Measurements from ENCODE around the gene EIF4G3. TPM values are rescaled to one million over a fixed set of nuclear protein-coding genes. Genes with fewer than 3 reads are reported as not detected.

Gene EIF4G3
- total and polyA plus RNA-seq, 2 of the 8 experiments (the other 6 are each of a cell fraction or from before 2014, with no cell fraction given): 47.5 to 66.6 TPM

- TF ChIP-seq MAFK (IDR thresholded peaks at IDR 0.05; ENCODE audit: low read depth, low read length) (no peak), ZNF274 (IDR thresholded peaks at IDR 0.05; ENCODE audit: borderline replicate concordance, extremely low read depth, low read length) (no peak), USF2 (IDR thresholded peaks at IDR 0.05; ENCODE audit: low read length) (no peak)
Measured at GRCh38 chr1:21037091-21037490, 139.6 kb downstream of the EIF4G3 start (continued).
